ENCODE measurements around the gene CD46.

The CD46 gene

DNA sequence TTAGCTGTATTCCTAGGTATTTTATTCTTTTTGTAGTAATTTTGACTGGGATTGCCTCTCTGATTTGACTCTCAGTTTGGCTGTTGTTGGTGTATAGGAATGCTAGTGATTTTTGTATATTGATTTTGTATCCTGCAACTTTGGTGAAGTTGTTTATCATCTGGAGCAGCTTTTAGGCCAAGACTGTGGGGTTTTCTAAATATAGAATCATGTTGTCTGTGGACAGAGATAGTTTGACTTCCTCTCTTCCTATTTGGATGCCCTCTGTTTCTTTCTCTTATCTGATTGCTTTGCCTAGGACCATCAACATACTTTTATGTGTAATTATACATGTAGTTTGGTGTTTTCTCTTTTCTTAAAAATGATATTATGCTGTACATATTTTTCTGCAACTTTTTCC, 27.2 kb downstream of the CD46 start:
- Histone ChIP-seq H3K36me3 (replicated peaks in 1 of 2; ENCODE audit: control insufficient read depth in 2 of 2, insufficient read depth in 2 of 2, low read length in 2 of 2) (peaks cover 10 to 86% of the 10 kb centered on the region in 2 donors), H3K9me3 (replicated peaks in 1 of 2; ENCODE audit: control insufficient read depth in 2 of 2, insufficient read depth in 1 of 2, low read depth in 1 of 2, low read length in 2 of 2) (peaks cover 2 to 21% of the 10 kb centered on the region in 2 donors)

DNA sequence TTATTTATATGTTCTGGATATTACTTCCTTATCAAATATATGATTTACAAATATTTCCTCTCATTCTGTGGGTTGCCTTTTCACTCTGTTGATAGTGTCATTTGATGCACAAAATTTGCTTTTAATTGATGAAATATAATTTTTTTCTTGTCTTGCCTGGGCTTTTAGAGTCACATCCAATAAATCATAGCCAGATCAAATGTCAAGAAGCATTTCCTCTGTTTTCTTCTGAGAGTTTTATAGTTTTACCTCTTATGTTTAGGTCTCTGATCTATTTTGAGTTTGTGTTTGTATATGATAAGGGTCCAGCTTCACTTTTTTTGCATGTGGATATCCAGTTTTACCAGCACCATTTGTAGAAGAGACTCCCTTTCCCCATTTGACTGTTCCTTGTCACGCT, 29.5 kb downstream of the CD46 start:
- Histone ChIP-seq H3K4me3 (ENCODE audit: low read length in 2 of 2) (no peak overlapping the region), H2BK5ac (ENCODE audit: low read length) (no peak overlapping the region), H3K79me1 (ENCODE audit: low read depth, low read length) (no peaks in the 10 kb centered on the region), H2BK120ac (ENCODE audit: low read depth, low read length) (no peak overlapping the region), H3K27me3 (ENCODE audit: control insufficient read depth in 3 of 3, insufficient read depth in 3 of 3, low read depth in 1 of 3, low read length in 3 of 3) (no peaks in the 10 kb centered on the region), H3K27ac (replicated peaks; ENCODE audit: low read length) (no peak overlapping the region), H2BK12ac (ENCODE audit: low read length) (no peak overlapping the region), H4K91ac (ENCODE audit: low read depth, low read length, poor library complexity) (no peak overlapping the region), H3K4ac (ENCODE audit: low read length) (no peak overlapping the region), H2BK15ac (ENCODE audit: low read length) (no peak overlapping the region), H3K18ac (ENCODE audit: low read length) (no peak overlapping the region), H3K9me3 (replicated peaks in 1 of 2; ENCODE audit: control insufficient read depth in 2 of 2, insufficient read depth in 1 of 2, low read depth in 1 of 2, low read length in 2 of 2) (peaks cover 2 to 21% of the 10 kb centered on the region in 2 donors), H3K36me3 (replicated peaks in 1 of 2; ENCODE audit: control insufficient read depth in 2 of 2, insufficient read depth in 2 of 2, low read length in 2 of 2) (peaks cover 4 to 94% of the 10 kb centered on the region in 2 donors), H2AFZ (ENCODE audit: low read length) (no peak overlapping the region), H3K9ac (ENCODE audit: low read depth, low read length, poor library complexity) (no peak overlapping the region), H3K4me1 (ENCODE audit: control insufficient read depth in 2 of 2, insufficient read depth in 1 of 2, low read depth in 1 of 2, low read length in 2 of 2) (no peaks in the 10 kb centered on the region), H3K14ac (ENCODE audit: low read length) (no peak overlapping the region), H4K8ac (ENCODE audit: low read depth, low read length) (no peak overlapping the region), H2AK5ac (ENCODE audit: low read depth, low read length) (no peak overlapping the region), H3K4me2 (ENCODE audit: insufficient read depth, low read length, poor library complexity, severe bottlenecking) (no peak overlapping the region), H3K23ac (ENCODE audit: low read depth, low read length, poor library complexity) (no peak overlapping the region)
- WGBS, 2 donors (ENCODE audit: extremely low coverage in 2 of 2, insufficient read length in 2 of 2, insufficient replicate concordance in 1 of 2): no CpG with 5 or more reads among the region's 1 CpG
- DNase-seq (ENCODE audit: low spot score): no peak

More for the DNA sequence above, 27.2 kb downstream of the CD46 start:
- H3K18ac ChIP-seq (ENCODE audit: low read length): no peak overlapping the region
- no peak overlapping the region for H3K27ac ChIP-seq (replicated peaks; ENCODE audit: low read length)
- H3K23ac ChIP-seq (ENCODE audit: low read depth, low read length, poor library complexity): no peak overlapping the region
- H3K27me3 ChIP-seq (ENCODE audit: control insufficient read depth in 3 of 3, insufficient read depth in 3 of 3, low read depth in 1 of 3, low read length in 3 of 3): no peaks in the 10 kb centered on the region
- no peak overlapping the region for H2AFZ ChIP-seq (ENCODE audit: low read length)
- H3K4me2 ChIP-seq (ENCODE audit: insufficient read depth, low read length, poor library complexity, severe bottlenecking): no peak overlapping the region
- no peak overlapping the region for H2BK5ac ChIP-seq (ENCODE audit: low read length)
- no peak overlapping the region for H2BK120ac ChIP-seq (ENCODE audit: low read depth, low read length)
- H3K9ac ChIP-seq (ENCODE audit: low read depth, low read length, poor library complexity): no peak overlapping the region
- H3K4ac ChIP-seq (ENCODE audit: low read length): no peak overlapping the region
- peaks cover 0 to 1% of the 10 kb centered on the region in 2 donors for H3K4me1 ChIP-seq (ENCODE audit: control insufficient read depth in 2 of 2, insufficient read depth in 1 of 2, low read depth in 1 of 2, low read length in 2 of 2)
- no peak overlapping the region for H3K4me3 ChIP-seq (ENCODE audit: low read length in 2 of 2)
- no peak for DNase-seq (ENCODE audit: low spot score)
- no peak overlapping the region for H4K8ac ChIP-seq (ENCODE audit: low read depth, low read length)
- no peak overlapping the region for H2AK5ac ChIP-seq (ENCODE audit: low read depth, low read length)
- no peak overlapping the region for H2BK15ac ChIP-seq (ENCODE audit: low read length)
- no peaks in the 10 kb centered on the region for H3K79me1 ChIP-seq (ENCODE audit: low read depth, low read length)
- H2BK12ac ChIP-seq (ENCODE audit: low read length): no peak overlapping the region
- no peak overlapping the region for H3K14ac ChIP-seq (ENCODE audit: low read length)
- no peak overlapping the region for H4K91ac ChIP-seq (ENCODE audit: low read depth, low read length, poor library complexity)

DNA sequence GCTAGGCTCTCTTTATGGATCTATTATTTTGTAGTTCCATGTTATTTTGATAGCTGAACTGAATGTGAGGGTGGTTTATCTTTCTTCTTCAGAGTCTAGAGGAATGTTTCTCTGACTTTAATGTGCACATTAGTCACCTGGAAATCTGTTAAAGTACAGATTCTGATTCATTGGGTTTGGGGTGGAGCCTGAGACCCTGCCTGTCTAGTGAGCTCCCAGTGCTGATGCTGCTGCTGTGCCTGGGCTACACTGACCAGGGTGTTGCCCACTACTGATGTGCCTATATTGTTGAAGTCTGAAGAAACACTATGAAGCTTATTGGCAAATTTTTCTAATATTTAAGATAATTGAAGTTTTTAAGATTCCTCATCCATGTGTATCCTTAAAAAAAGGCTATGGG, 35.9 kb downstream of the CD46 start:
- Histone ChIP-seq H4K8ac (ENCODE audit: low read depth, low read length) (no peak overlapping the region), H3K79me1 (ENCODE audit: low read depth, low read length) (no peaks in the 10 kb centered on the region), H3K36me3 (replicated peaks in 1 of 2; ENCODE audit: control insufficient read depth in 2 of 2, insufficient read depth in 2 of 2, low read length in 2 of 2) (peaks cover 4 to 92% of the 10 kb centered on the region in 2 donors), H2BK12ac (ENCODE audit: low read length) (no peak overlapping the region), H3K18ac (ENCODE audit: low read length) (no peak overlapping the region), H3K14ac (ENCODE audit: low read length) (no peak overlapping the region), H2AK5ac (ENCODE audit: low read depth, low read length) (no peak overlapping the region), H3K4me2 (ENCODE audit: insufficient read depth, low read length, poor library complexity, severe bottlenecking) (no peak overlapping the region), H2BK15ac (ENCODE audit: low read length) (no peak overlapping the region), H3K9me3 (replicated peaks in 1 of 2; ENCODE audit: control insufficient read depth in 2 of 2, insufficient read depth in 1 of 2, low read depth in 1 of 2, low read length in 2 of 2) (no peaks in the 10 kb centered on the region), H2AFZ (ENCODE audit: low read length) (no peak overlapping the region), H3K27ac (replicated peaks; ENCODE audit: low read length) (no peak overlapping the region), H3K4ac (ENCODE audit: low read length) (no peak overlapping the region), H3K9ac (ENCODE audit: low read depth, low read length, poor library complexity) (no peak overlapping the region), H3K4me1 (ENCODE audit: control insufficient read depth in 2 of 2, insufficient read depth in 1 of 2, low read depth in 1 of 2, low read length in 2 of 2) (no peaks in the 10 kb centered on the region), H2BK5ac (ENCODE audit: low read length) (no peak overlapping the region), H3K4me3 (ENCODE audit: low read length in 2 of 2) (no peak overlapping the region), H2BK120ac (ENCODE audit: low read depth, low read length) (no peak overlapping the region), H3K23ac (ENCODE audit: low read depth, low read length, poor library complexity) (no peak overlapping the region), H3K27me3 (ENCODE audit: control insufficient read depth in 3 of 3, insufficient read depth in 3 of 3, low read depth in 1 of 3, low read length in 3 of 3) (no peaks in the 10 kb centered on the region), H4K91ac (ENCODE audit: low read depth, low read length, poor library complexity) (no peak overlapping the region)
- DNase-seq (ENCODE audit: low spot score): no peak

DNA sequence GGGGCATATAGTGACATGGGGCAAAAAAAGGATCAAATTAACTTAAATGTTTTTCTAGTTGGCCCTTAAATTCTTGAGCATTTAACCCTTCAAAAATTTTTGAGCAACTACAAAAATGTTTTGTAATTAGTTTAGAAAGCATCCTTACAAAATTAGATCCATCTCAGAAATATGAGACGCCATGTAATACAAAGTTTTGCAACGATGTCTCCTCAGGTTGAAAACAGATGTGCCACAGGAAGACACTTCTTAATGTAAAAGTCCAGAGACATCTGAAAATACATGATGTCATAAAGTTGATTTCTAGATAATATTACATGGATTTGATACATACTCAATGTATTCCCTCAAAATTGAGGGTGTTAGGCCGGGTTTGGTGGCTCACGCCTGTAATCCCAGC, 37.5 kb downstream of the CD46 start:
- Histone ChIP-seq H3K4me3 (ENCODE audit: low read length in 2 of 2) (no peak overlapping the region), H3K4me1 (ENCODE audit: control insufficient read depth in 2 of 2, insufficient read depth in 1 of 2, low read depth in 1 of 2, low read length in 2 of 2) (no peaks in the 10 kb centered on the region), H2BK5ac (ENCODE audit: low read length) (no peak overlapping the region), H3K79me1 (ENCODE audit: low read depth, low read length) (no peaks in the 10 kb centered on the region), H4K91ac (ENCODE audit: low read depth, low read length, poor library complexity) (no peak overlapping the region), H3K14ac (ENCODE audit: low read length) (no peak overlapping the region), H3K27me3 (ENCODE audit: control insufficient read depth in 3 of 3, insufficient read depth in 3 of 3, low read depth in 1 of 3, low read length in 3 of 3) (no peaks in the 10 kb centered on the region), H3K36me3 (replicated peaks in 1 of 2; ENCODE audit: control insufficient read depth in 2 of 2, insufficient read depth in 2 of 2, low read length in 2 of 2) (peaks cover 4 to 92% of the 10 kb centered on the region in 2 donors), H3K18ac (ENCODE audit: low read length) (no peak overlapping the region), H2BK15ac (ENCODE audit: low read length) (no peak overlapping the region), H2BK12ac (ENCODE audit: low read length) (no peak overlapping the region), H3K4ac (ENCODE audit: low read length) (no peak overlapping the region), H2BK120ac (ENCODE audit: low read depth, low read length) (no peak overlapping the region), H2AK5ac (ENCODE audit: low read depth, low read length) (no peak overlapping the region), H3K9ac (ENCODE audit: low read depth, low read length, poor library complexity) (no peak overlapping the region), H3K23ac (ENCODE audit: low read depth, low read length, poor library complexity) (no peak overlapping the region), H2AFZ (ENCODE audit: low read length) (no peak overlapping the region), H3K9me3 (replicated peaks in 1 of 2; ENCODE audit: control insufficient read depth in 2 of 2, insufficient read depth in 1 of 2, low read depth in 1 of 2, low read length in 2 of 2) (no peaks in the 10 kb centered on the region), H4K8ac (ENCODE audit: low read depth, low read length) (no peak overlapping the region), H3K4me2 (ENCODE audit: insufficient read depth, low read length, poor library complexity, severe bottlenecking) (no peak overlapping the region), H3K27ac (replicated peaks; ENCODE audit: low read length) (no peak overlapping the region)
- no peak for DNase-seq (ENCODE audit: low spot score)
- WGBS, 2 donors (ENCODE audit: extremely low coverage in 2 of 2, insufficient read length in 2 of 2, insufficient replicate concordance in 1 of 2): no CpG with 5 or more reads among the region's 4 CpGs
